ENCODE data around the gene BANP.

- TF ChIP-seq, protein P1, sequence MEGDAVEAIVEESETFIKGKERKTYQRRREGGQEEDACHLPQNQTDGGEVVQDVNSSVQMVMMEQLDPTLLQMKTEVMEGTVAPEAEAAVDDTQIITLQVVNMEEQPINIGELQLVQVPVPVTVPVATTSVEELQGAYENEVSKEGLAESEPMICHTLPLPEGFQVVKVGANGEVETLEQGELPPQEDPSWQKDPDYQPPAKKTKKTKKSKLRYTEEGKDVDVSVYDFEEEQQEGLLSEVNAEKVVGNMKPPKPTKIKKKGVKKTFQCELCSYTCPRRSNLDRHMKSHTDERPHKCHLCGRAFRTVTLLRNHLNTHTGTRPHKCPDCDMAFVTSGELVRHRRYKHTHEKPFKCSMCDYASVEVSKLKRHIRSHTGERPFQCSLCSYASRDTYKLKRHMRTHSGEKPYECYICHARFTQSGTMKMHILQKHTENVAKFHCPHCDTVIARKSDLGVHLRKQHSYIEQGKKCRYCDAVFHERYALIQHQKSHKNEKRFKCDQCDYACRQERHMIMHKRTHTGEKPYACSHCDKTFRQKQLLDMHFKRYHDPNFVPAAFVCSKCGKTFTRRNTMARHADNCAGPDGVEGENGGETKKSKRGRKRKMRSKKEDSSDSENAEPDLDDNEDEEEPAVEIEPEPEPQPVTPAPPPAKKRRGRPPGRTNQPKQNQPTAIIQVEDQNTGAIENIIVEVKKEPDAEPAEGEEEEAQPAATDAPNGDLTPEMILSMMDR (IDR thresholded peaks at IDR 0.05; ENCODE audit: low read length): no peak
- TF ChIP-seq EZH2 (IDR thresholded peaks at IDR 0.05; ENCODE audit: borderline replicate concordance, low read length): no peak
Measured at GRCh38 chr16:87968541-87968940, 17.3 kb downstream of the BANP start.

All from OCI-LY1 (cell line).